Esophagus muscularis mucosa (tissue), 4 donors: ENCODE measurements around the gene CFD. TPM values are rescaled to one million over a fixed set of nuclear protein-coding genes. Genes with fewer than 3 reads are reported as not detected.

Experiments used
- DNase-seq: peaks from one replicate; pipeline ENCODE4 v3.0.0-alpha.2; 2017; ENCODE audit errors: extremely low spot score
- H3K27ac ChIP-seq, 4 donors: fragments of 200-600 bp; sonication (generic); replicated peaks in 1 of 4; 1 replicate in 3 of 4; 2 replicates in 1 of 4; pipeline ENCODE4 v1.5.1; 2016 to 2019; ENCODE audit warnings: mild to moderate bottlenecking in 1 of 4
- H3K27me3 ChIP-seq, 4 donors: fragments of 200-600 bp; sonication (generic); one replicate each; pipeline versions ENCODE4 v1.5.1 to v1.6.0; 2016 to 2019
- H3K36me3 ChIP-seq, 4 donors: fragments of 200-600 bp; sonication (generic); one replicate each; pipeline ENCODE4 v1.5.1; 2016 to 2019
- H3K4me1 ChIP-seq, 4 donors: fragments of 200-600 bp; sonication (generic); one replicate each; pipeline ENCODE4 v1.5.1; 2016 to 2019
- H3K4me3 ChIP-seq, 4 donors: fragments of 200-600 bp; sonication (generic); 1 replicate in 2 of 4; 2 replicates in 2 of 4; pipeline ENCODE4 v1.5.1; 2016 to 2019; ENCODE audit warnings: mild to moderate bottlenecking in 4 of 4, moderate library complexity in 1 of 4
- H3K9me3 ChIP-seq, 4 donors: fragments of 200-600 bp; sonication (generic); 1 replicate in 3 of 4; 2 replicates in 1 of 4; pipeline ENCODE4 v1.5.1; 2016 to 2019
- EP300 ChIP-seq: sonication (generic); formaldehyde crosslinking; IDR thresholded peaks from one replicate; pipeline ENCODE4 v1.6.1; 2017; ENCODE audit warnings: antibody characterized with exemption
- POLR2A ChIP-seq: fragments of 450-650 bp; IDR thresholded peaks from one replicate; pipeline ENCODE4 v1.6.1; 2017; ENCODE audit warnings: antibody characterized with exemption, moderate library complexity, mild to moderate bottlenecking, low read depth
- POLR2AphosphoS5 ChIP-seq, 2 donors: sonication (generic); formaldehyde crosslinking; IDR thresholded peaks; one replicate each; pipeline ENCODE4 v1.6.1; 2017; ENCODE audit warnings: antibody characterized with exemption in 2 of 2
- whole genome bisulfite sequencing: methylation state at CpG from one replicate; pipeline ENCODE4 v1.1.5; 2018; 5-methylcytosine and 5-hydroxymethylcytosine counted together
- intact Hi-C: fragments of 100-400 bp; cut with DNase I; formaldehyde crosslinking; loops from one replicate; pipeline ENCODE4 v1.15.1; 2023
- total RNA-seq, 4 donors: library from RNA; depleted of rRNA; stranded (reverse); fragments of >200 nt; gene quantifications; one replicate each; pipeline versions ENCODE4 v1.1.0 to v1.2.1, GENCODE V29; 2016
- TF ChIP-seq, protein P1 (sequence below), 3 experiments: fragments of 200-600 bp in 2 of 3; fragments of 450-650 bp in 1 of 3; sonication (generic) in 2 of 3; IDR thresholded peaks; one replicate each; pipeline ENCODE4 v1.5.1; 2017 to 2019; ENCODE audit warnings: antibody characterized with exemption in 3 of 3, mild to moderate bottlenecking in 2 of 3, moderate library complexity in 1 of 3

CFD gene
- total RNA-seq, 4 donors from 2014 or later: 298 to 1,068 (median 643) TPM

DNA sequence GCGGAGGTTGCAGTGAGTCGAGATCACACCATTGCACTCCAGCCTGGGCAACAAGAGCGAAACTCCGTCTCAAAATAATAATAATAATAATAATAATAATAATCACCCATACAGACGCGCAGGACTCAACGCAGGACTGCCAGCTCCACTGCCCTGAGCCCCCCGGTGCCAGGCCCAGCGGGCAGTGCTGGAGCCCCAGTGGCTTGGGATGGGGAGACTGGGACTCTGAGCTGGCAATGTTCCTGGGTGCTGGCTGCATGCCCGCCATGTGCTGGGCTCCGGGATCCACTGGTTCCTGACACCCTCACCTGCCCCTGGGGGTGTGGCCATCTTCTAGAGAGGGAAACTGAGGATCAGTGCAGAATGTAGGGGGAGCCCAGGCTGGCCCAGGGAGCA, 32.2 kb upstream of the CFD start:
- no peak for DNase-seq
- peaks cover 4 to 6% (median 5%) of the 10 kb centered on the region in 4 donors for H3K4me1 ChIP-seq

GRCh38 chr19:827710-828321, 31.6 kb upstream of the CFD start, which contains the start of gene AZU1:
AZU1 (plus strand) TSS chr19:827837; CDS start chr19:827847, 10 bp downstream.
- H3K4me3 ChIP-seq: no peak within 1 kb of the TSS
- no peak for TF ChIP-seq POLR2A
- TF ChIP-seq, protein P1, sequence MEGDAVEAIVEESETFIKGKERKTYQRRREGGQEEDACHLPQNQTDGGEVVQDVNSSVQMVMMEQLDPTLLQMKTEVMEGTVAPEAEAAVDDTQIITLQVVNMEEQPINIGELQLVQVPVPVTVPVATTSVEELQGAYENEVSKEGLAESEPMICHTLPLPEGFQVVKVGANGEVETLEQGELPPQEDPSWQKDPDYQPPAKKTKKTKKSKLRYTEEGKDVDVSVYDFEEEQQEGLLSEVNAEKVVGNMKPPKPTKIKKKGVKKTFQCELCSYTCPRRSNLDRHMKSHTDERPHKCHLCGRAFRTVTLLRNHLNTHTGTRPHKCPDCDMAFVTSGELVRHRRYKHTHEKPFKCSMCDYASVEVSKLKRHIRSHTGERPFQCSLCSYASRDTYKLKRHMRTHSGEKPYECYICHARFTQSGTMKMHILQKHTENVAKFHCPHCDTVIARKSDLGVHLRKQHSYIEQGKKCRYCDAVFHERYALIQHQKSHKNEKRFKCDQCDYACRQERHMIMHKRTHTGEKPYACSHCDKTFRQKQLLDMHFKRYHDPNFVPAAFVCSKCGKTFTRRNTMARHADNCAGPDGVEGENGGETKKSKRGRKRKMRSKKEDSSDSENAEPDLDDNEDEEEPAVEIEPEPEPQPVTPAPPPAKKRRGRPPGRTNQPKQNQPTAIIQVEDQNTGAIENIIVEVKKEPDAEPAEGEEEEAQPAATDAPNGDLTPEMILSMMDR (IDR thresholded peaks at IDR 0.05): no peak
- TF ChIP-seq POLR2AphosphoS5 (IDR thresholded peaks at IDR 0.05): no peak
- TF ChIP-seq EP300: no peak
- no peaks in the 10 kb centered on the region for H3K36me3 ChIP-seq
- H3K4me1 ChIP-seq: peaks cover 0 to 1% (median under 1%) of the 10 kb centered on the region in 4 donors
- H3K27ac ChIP-seq: no peak within 1 kb of the TSS
- H3K27me3 ChIP-seq: peaks cover 0 to 73% (median 8%) of the 10 kb centered on the region in 4 donors
- intact Hi-C loops: no loop called here
- no peaks in the 10 kb centered on the region for H3K9me3 ChIP-seq
- DNase-seq: no peak
- 63% methylated on average over 13 of the region's 33 CpGs for WGBS

More for the DNA sequence above, 32.2 kb upstream of the CFD start:
- no peak overlapping the region for H3K4me3 ChIP-seq
- no peak overlapping the region for H3K27ac ChIP-seq
- no peaks in the 10 kb centered on the region for H3K9me3 ChIP-seq
- no peak for TF ChIP-seq POLR2A
- no peak for TF ChIP-seq POLR2AphosphoS5 (IDR thresholded peaks at IDR 0.05)
- no peak for TF ChIP-seq EP300
- TF ChIP-seq, protein P1 (IDR thresholded peaks at IDR 0.05): no peak
- intact Hi-C loops: no loop called here
- H3K36me3 ChIP-seq: no peaks in the 10 kb centered on the region
- H3K27me3 ChIP-seq: peaks cover 0 to 75% (median 13%) of the 10 kb centered on the region in 4 donors
- 84% methylated on average over 11 of the region's 11 CpGs for WGBS

- 78% methylated on average over 17 of the region's 18 CpGs for WGBS
- H3K4me3 ChIP-seq: no peak overlapping the region
- peaks cover 0 to 67% (median 3%) of the 10 kb centered on the region in 4 donors for H3K27me3 ChIP-seq
- H3K9me3 ChIP-seq: no peaks in the 10 kb centered on the region
- H3K27ac ChIP-seq: no peak overlapping the region
- no peak for DNase-seq
- H3K36me3 ChIP-seq: no peaks in the 10 kb centered on the region
- intact Hi-C loops: no loop called here
- TF ChIP-seq POLR2A (no peak), EP300 (no peak), POLR2AphosphoS5 (IDR thresholded peaks at IDR 0.05) (no peak)
- TF ChIP-seq, protein P1 (IDR thresholded peaks at IDR 0.05): no peak
- no peaks in the 10 kb centered on the region for H3K4me1 ChIP-seq
Measured at GRCh38 chr19:829129-829758, 30.2 kb upstream of the CFD start.

- DNase-seq: no peak
- H3K4me3 ChIP-seq: no peak overlapping the region
- intact Hi-C loops: no loop called here
- H3K36me3 ChIP-seq: no peaks in the 10 kb centered on the region
- TF ChIP-seq EP300 (no peak), POLR2A (no peak), POLR2AphosphoS5 (IDR thresholded peaks at IDR 0.05) (no peak)
- TF ChIP-seq, protein P1 (IDR thresholded peaks at IDR 0.05): no peak
- peaks cover 0 to 76% (median 3%) of the 10 kb centered on the region in 4 donors for H3K27me3 ChIP-seq
- no peaks in the 10 kb centered on the region for H3K9me3 ChIP-seq
- H3K27ac ChIP-seq: no peak overlapping the region
- H3K4me1 ChIP-seq: no peaks in the 10 kb centered on the region
- WGBS: 62% methylated on average over 37 of the region's 38 CpGs
Measured at GRCh38 chr19:831407-832369, 27.8 kb upstream of the CFD start.
